Calu3 (cell line): ENCODE results near the gene TTLL10. TPM values are rescaled to one million over a fixed set of nuclear protein-coding genes. Genes with fewer than 3 reads are reported as not detected.

Source experiments
- BruUV-seq: library from RNA; stranded (reverse); fragments of 400-500 nt; replicated peaks from 2 replicates; lab custom pipeline; 2021; lab: Mats Ljungman, UMichigan
- CTCF ChIA-PET: fragments of 300-600 bp; sonication (Branson Sonifier 250); formaldehyde crosslinking; loops from one replicate; lab custom pipeline; 2022; ENCODE audit warnings: antibody characterized with exemption; lab: Charles Lee
- DNase-seq: peaks from one replicate; pipeline ENCODE4 v3.0.0; 2022
- H3K27ac Mint-ChIP-seq: one replicate; pipeline ENCODE4 v1.8.0; 2022; ENCODE audit warnings: mixed read lengths; ENCODE audit not compliant: unreplicated experiment
- H3K27me3 Mint-ChIP-seq: one replicate; pipeline ENCODE4 v1.8.0; 2022; ENCODE audit warnings: mixed read lengths; ENCODE audit not compliant: unreplicated experiment
- H3K36me3 Mint-ChIP-seq: one replicate; pipeline ENCODE4 v1.8.0; 2022; ENCODE audit warnings: mild to moderate bottlenecking, moderate library complexity, mixed read lengths; ENCODE audit not compliant: insufficient read depth, unreplicated experiment
- H3K4me1 Mint-ChIP-seq: one replicate; pipeline ENCODE4 v1.8.0; 2022; ENCODE audit warnings: mild to moderate bottlenecking, low read depth, mixed read lengths; ENCODE audit not compliant: unreplicated experiment
- H3K4me3 Mint-ChIP-seq: one replicate; pipeline ENCODE4 v1.8.0; 2022; ENCODE audit warnings: mild to moderate bottlenecking, low read depth, moderate library complexity, mixed read lengths; ENCODE audit not compliant: unreplicated experiment
- H3K9me3 Mint-ChIP-seq: one replicate; pipeline ENCODE4 v1.8.0; 2022; ENCODE audit warnings: low read depth, mixed read lengths; ENCODE audit not compliant: unreplicated experiment
- CTCF ChIP-seq: fragments of 200-600 bp; IDR thresholded peaks from one replicate; pipeline ENCODE4 v1.8.0; 2022; ENCODE audit warnings: antibody characterized with exemption; ENCODE audit not compliant: unreplicated experiment
- intact Hi-C: fragments of 100-400 bp; cut with micrococcal nuclease; formaldehyde crosslinking; loops from one replicate; pipeline ENCODE4 v1.10.0; 2022; ENCODE audit not compliant: unreplicated experiment
- total RNA-seq: library from RNA; stranded (reverse); gene quantifications from 2 replicates; pipeline ENCODE4 v1.2.3, GENCODE V29; 2022

The TTLL10 gene
- total RNA-seq, 1 experiment from 2014 or later = 3.5 TPM

GRCh38 chr1:1223891-1224290, 50.2 kb downstream of the TTLL10 start:
- TF ChIP-seq CTCF = no peak
- H3K36me3 Mint-ChIP-seq = peaks cover 47% of the 10 kb centered on the region
- intact Hi-C loops = no loop called here
- H3K4me3 Mint-ChIP-seq = no peak overlapping the region
- CTCF ChIA-PET = interaction anchor here (1.2 kb wide), 1 partner anchor 67 kb away, joined by 3 read pairs; no protein-coding TSS in a partner anchor
- no peak overlapping the region for H3K27ac Mint-ChIP-seq
- no peak for DNase-seq
- H3K4me1 Mint-ChIP-seq = no peaks in the 10 kb centered on the region
- no peaks in the 10 kb centered on the region for H3K9me3 Mint-ChIP-seq
- no TSS peak for BruUV-seq
- no peaks in the 10 kb centered on the region for H3K27me3 Mint-ChIP-seq

GRCh38 chr1:1225238-1225845, 51.7 kb downstream of the TTLL10 start:
- H3K27ac Mint-ChIP-seq = no peak overlapping the region
- H3K36me3 Mint-ChIP-seq = peaks cover 42% of the 10 kb centered on the region
- CTCF ChIA-PET = no interaction called here
- TF ChIP-seq CTCF = no peak
- no peak overlapping the region for H3K4me3 Mint-ChIP-seq
- intact Hi-C loops = no loop called here
- no peaks in the 10 kb centered on the region for H3K9me3 Mint-ChIP-seq
- BruUV-seq = no TSS peak
- DNase-seq = no peak
- peaks cover 8% of the 10 kb centered on the region for H3K4me1 Mint-ChIP-seq
- no peaks in the 10 kb centered on the region for H3K27me3 Mint-ChIP-seq

- no peak for TF ChIP-seq CTCF
- H3K36me3 Mint-ChIP-seq = peaks cover 42% of the 10 kb centered on the region
- no peak for DNase-seq
- CTCF ChIA-PET = no interaction called here
- no peak overlapping the region for H3K27ac Mint-ChIP-seq
- intact Hi-C loops = no loop called here
- BruUV-seq = no TSS peak
- H3K4me3 Mint-ChIP-seq = no peak overlapping the region
- no peaks in the 10 kb centered on the region for H3K9me3 Mint-ChIP-seq
- H3K4me1 Mint-ChIP-seq = peaks cover 8% of the 10 kb centered on the region
- H3K27me3 Mint-ChIP-seq = no peaks in the 10 kb centered on the region
Measured at GRCh38 chr1:1225913-1226312, 52.2 kb downstream of the TTLL10 start.

- TF ChIP-seq CTCF = no peak
- Mint-ChIP-seq H3K4me3 (no peak overlapping the region), H3K27me3 (no peaks in the 10 kb centered on the region), H3K36me3 (peaks cover 47% of the 10 kb centered on the region), H3K4me1 (peaks cover 8% of the 10 kb centered on the region), H3K9me3 (no peaks in the 10 kb centered on the region), H3K27ac (no peak overlapping the region)
- intact Hi-C loops = no loop called here
- CTCF ChIA-PET = no interaction called here
- no TSS peak for BruUV-seq
- no peak for DNase-seq
Measured at GRCh38 chr1:1226566-1227362, 53.1 kb downstream of the TTLL10 start.
